Measurements from ENCODE around the gene ZNF827.

ZNF827 gene

GRCh38 chr4:145881989-145882388, 56.6 kb downstream of the ZNF827 start:
- no peak for TF ChIP-seq ZFX (IDR thresholded peaks at IDR 0.05)
- TF ChIP-seq CTCF (conservative IDR thresholded peaks at IDR 0.05) = no peak
- H3K27ac ChIP-seq = no peak overlapping the region

GRCh38 chr4:145881576-145881975, 57.0 kb downstream of the ZNF827 start:
- no peak overlapping the region for H3K27ac ChIP-seq
- TF ChIP-seq ZFX (IDR thresholded peaks at IDR 0.05) = no peak
- no peak for TF ChIP-seq CTCF (conservative IDR thresholded peaks at IDR 0.05)

GRCh38 chr4:145880355-145880960, 58.2 kb downstream of the ZNF827 start:
- H3K27ac ChIP-seq = no peak overlapping the region

GRCh38 chr4:145879598-145879997, 59.0 kb downstream of the ZNF827 start:
- H3K27ac ChIP-seq = no peak overlapping the region

More at GRCh38 chr4:145880355-145880960, 58.2 kb downstream of the ZNF827 start:
- no peak for TF ChIP-seq ZFX (IDR thresholded peaks at IDR 0.05)
- no peak for TF ChIP-seq CTCF (conservative IDR thresholded peaks at IDR 0.05)

GRCh38 chr4:145878501-145879435, 59.9 kb downstream of the ZNF827 start:
- TF ChIP-seq ZFX (IDR thresholded peaks at IDR 0.05) (no peak), CTCF (conservative IDR thresholded peaks at IDR 0.05) (no peak)
- no peak overlapping the region for H3K27ac ChIP-seq

More at GRCh38 chr4:145879598-145879997, 59.0 kb downstream of the ZNF827 start:
- no peak for TF ChIP-seq CTCF (conservative IDR thresholded peaks at IDR 0.05)
- no peak for TF ChIP-seq ZFX (IDR thresholded peaks at IDR 0.05)

- TF ChIP-seq ZFX (IDR thresholded peaks at IDR 0.05) = no peak
- TF ChIP-seq CTCF (conservative IDR thresholded peaks at IDR 0.05) = no peak
- no peak overlapping the region for H3K27ac ChIP-seq
These were observed 62.0 kb downstream of the ZNF827 start for GRCh38 chr4:145876531-145877180.

GRCh38 chr4:145873901-145874300, 64.7 kb downstream of the ZNF827 start:
- TF ChIP-seq ZFX (IDR thresholded peaks at IDR 0.05) (no peak), CTCF (conservative IDR thresholded peaks at IDR 0.05) (no peak)
- H3K27ac ChIP-seq = no peak overlapping the region
